ENCODE results near the gene RBM47.

Gene RBM47

DNA sequence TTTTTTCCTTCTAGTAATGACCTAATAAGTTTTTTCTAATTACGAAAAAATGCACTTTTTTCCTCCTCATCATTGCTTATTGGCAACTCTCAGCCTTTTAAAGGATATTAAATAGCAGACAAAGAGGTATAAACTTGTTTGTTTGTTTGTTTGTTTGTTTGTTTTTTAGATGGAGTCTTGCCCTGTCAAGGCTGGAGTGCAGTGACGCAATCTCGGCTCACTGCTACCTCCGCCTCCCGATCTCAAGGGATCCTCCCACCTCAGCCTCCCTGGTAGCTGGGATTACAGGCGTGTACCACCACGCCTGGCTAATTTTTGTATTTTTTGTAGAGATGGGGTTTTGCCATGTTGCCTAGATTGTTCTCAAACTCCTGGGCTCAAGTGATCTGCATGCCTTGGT lies 6.0 kb downstream of the RBM47 start:
- no peak for DNase-seq (ENCODE audit: low read depth in 2 of 2)

DNA sequence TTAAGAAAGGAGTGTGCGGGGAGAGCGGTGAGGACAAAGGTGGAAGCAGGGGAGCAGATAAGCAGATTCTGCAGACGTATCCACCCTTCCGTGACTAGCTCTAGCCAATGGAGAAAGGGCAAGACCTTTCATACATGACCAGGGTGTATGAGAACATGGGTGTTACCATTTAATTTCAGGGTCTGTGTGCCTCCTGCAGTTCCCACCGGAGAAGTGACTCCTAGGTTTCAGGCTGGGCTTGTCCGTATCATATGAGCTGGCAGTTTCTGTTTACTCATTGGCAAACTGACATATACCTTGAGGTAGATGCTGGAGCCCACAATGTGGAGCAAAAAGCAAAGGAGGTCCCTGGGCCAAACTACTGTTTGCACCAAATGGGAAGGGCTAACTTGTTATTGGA lies 6.8 kb downstream of the RBM47 start:
- DNase-seq (ENCODE audit: low read depth in 2 of 2), result no peak

DNA sequence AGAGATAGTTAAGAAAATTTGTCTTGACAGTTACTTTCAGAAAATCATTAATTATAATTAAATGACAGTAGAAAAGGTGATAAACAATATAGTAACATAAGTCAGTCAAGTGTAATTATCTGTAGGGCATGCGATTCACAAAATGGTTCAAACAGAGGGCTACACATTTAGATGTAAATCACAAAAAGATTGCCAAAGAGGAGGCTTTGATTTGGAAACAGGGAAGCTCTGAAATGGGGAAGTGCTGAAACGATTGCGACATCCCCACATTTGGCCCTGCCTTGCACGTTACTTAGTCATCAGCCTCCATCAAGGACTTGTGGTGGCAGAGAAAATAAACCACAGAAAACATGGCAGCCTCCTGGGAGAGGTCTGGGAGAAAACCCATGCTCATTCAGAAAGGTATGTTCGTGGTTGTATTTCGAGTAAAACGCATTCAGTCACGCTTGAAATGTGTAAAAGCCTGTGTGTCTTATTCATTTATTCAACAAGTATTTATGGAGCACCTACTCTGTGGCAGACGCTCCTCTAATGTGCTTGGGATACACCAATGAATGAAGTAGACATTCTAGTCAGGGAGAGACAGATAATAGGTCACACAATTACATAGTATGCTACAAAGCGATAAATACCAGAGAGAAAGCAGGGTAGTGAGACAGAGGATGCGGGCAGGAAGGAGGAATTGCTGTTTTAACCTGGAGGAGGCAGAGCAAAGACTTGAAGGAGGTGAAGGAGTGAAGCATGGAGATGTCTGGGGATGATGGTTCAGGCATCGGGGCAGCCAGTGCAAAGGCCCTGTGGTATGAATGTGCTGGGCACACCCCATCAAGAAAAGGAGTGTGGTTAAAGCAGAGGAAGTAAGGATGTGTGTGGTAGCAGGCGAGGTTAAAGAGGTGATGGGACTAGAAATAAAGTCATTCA lies 7.8 kb downstream of the RBM47 start:
- no peak for DNase-seq (ENCODE audit: low read depth in 2 of 2)

DNA sequence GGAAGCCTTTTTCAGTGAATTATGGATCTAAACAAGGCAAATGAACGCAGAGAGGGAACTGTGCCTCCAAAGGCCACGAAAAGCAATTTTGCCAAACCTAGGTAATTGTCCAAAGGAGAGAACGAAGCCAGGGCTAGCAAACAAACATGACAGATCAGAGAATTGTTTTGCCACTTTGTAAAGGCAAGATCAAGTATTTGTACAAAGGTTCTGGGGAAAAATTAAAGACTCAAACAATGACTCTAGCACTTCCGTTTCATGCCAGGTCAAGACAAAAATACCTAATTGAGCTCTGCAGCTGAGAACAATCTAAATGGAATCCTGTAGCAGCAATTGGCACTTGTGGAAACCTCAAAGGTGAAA lies 8.5 kb downstream of the RBM47 start:
- DNase-seq (ENCODE audit: low read depth in 2 of 2), result no peak

DNA sequence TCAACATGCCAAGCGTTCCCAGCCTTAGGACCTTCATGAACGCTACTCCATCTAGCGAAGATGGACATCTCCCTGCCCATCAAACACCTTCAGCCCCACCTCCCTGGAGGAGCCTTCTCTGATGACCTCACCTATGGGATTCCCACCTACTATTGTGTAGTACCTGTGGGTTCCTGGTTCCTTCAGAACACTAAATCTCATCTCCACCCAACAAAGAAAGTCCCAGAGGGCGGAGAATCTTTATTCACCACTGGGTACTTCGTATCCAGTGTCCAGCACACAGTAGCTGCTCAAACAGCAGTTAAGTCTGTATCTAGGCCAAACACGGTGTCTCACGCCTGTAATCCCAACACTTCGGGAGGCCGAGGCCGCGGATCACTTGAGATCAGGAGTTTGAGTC lies 10.1 kb downstream of the RBM47 start:
- no peak for DNase-seq (ENCODE audit: low read depth in 2 of 2)

DNA sequence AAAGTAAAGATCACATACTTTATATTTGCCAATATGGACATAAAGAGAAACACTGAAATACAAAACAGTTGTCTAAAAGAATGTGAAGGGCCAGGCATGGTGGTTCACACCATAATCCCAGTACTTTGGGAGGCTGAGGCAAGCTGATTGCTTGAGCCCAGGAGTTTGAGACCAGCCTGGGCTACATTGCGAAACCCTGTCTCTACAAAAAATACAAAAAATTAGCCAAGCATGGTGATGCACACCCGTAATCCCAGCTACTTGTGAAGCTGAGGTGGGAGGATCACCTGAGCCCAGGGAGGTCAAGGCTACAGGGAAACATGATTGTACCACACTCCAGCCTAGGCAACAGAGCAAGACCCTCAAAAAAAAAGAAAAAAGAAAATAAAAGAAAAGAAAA lies 11.8 kb downstream of the RBM47 start:
- no peak for DNase-seq (ENCODE audit: low read depth in 2 of 2)

DNA sequence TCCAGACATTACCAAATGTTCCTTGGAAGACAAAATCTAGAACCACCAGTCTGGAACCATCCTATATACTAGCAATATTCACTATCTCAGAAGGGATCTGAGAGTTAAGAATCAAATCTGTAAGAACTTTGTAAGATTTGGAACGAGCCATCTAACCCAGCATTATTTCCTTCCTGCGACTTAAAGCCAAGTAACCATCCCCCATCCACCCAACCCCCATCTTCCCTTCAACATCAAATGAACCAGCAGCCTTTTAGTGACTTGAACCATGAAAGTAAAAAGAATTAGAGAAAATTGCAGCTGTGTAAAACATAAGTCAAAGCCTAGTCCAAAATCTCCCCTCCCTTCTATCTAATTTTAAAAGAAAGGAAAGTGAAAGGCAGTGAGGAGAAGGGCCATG lies 15.6 kb downstream of the RBM47 start:
- DNase-seq (ENCODE audit: low read depth in 2 of 2), result no peak

DNA sequence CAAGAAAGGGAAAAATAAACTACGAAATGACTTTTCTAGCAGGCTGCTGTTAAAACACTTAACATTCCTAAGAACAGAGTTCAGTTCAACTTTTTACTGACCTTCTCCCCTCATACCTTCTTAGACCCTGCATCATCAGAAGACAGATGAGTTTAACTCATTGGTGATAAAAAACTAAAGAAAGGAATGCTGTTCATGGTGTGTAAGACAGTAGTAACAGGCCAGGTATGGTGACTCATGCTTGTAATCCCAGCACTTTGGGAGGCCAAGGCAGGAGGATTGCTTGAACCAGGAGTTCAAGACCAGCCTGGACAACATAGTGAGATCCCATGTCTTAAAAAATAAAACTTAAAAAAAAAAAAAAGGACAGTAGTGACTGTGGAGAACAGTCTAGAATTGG lies 16.2 kb downstream of the RBM47 start:
- no peak for DNase-seq (ENCODE audit: low read depth in 2 of 2)

DNA sequence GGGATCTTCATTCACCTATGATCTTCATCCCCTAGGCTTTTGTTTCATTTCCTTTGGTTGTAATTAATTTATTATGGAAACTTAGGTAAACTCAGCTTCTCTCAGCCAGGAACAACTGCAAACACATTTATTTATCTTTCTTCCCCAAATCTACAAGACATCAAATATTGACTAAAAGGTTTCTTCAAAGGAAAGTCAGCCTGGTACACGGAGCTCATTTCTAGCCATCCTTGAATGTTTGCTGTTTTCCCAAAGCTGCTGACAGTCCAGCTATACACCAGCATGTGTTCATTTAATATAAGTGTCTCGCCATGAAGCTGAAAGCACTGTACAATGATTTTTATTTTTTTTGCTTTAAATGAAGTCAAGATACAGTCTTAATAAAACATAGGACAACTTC lies 16.8 kb downstream of the RBM47 start:
- no peak for DNase-seq (ENCODE audit: low read depth in 2 of 2)

DNA sequence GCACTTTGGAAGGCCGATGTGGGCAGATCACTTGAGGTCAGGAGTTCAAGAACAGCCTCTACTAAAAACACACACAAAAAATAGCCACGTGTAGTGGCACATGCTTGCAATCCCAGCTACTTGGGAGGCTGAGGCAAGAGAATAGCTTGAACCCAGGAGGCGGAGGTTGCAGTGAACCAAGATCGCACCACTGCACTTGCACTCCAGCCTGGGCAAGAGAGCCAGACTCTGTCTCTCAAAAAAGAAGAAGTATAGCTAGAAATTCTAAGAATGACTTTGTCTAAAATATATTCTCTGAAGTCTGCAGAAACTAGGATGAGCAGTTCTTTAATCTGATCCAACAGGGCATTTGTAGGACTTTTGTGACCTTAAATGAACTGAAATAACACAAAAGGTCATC lies 17.4 kb downstream of the RBM47 start:
- DNase-seq (ENCODE audit: low read depth in 2 of 2), result no peak

DNA sequence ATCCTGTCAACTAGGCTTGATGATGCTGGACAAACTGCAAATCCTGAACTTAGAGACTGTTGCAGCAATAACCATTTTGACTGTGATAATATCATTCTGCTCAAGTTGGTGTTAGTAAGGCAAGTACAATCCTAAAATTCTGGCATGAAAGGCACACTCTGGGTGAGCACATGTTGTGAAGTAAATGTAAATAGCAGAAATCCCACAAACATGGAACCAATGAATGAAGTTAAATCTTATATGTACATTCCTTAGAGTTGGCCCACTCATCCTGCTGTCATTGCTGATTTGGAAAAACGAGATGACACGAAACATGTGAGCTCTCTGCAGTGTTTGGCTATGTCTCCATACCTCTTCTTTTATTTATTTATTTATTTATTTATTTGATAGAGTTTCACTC lies 21.0 kb downstream of the RBM47 start:
- DNase-seq (ENCODE audit: low read depth in 2 of 2), result no peak

DNA sequence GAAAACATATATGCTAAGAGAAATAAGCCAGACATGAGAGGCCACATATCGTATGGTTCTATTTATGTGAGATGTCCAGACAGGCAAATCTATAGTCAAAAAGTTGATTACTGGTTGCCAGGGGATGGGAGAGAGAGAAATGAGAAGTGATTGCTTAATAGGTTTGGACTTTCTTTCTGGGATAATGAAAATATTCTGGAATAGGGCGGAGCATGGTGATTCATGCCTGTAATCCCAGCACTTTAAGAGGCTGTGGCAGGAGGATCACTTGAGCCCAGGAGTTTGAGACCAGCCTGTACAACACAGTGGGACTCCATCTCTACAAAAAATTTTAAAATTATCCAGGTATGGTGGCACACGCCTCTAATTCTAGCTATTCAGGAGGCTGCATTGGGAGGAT lies 22.4 kb downstream of the RBM47 start:
- no peak for DNase-seq (ENCODE audit: low read depth in 2 of 2)

DNA sequence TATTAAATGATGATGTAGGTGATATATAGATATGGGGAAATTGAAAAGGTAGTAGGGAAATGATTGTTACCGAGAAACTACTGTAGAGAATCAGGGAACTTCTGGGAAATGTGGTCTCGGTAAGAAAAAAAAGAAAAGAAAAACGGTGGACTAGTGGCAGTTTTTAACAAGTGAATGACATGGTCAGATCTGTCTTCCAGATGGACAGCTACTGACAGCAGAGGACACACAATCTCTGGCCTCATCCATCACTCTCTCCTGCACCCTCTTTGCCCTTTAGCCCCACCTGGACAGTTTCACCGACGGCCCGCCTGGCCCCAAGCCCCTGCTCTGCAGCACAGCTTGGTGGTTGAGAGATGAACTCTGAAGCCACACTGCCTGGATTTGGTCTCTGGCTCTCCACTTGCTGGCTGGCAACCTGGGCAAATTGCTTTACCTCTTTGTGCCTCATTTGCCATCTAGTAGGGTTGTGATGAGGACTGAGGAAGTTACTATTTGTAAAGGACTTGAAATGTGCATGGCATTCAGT lies 23.4 kb downstream of the RBM47 start:
- no peak for DNase-seq (ENCODE audit: low read depth in 2 of 2)

DNA sequence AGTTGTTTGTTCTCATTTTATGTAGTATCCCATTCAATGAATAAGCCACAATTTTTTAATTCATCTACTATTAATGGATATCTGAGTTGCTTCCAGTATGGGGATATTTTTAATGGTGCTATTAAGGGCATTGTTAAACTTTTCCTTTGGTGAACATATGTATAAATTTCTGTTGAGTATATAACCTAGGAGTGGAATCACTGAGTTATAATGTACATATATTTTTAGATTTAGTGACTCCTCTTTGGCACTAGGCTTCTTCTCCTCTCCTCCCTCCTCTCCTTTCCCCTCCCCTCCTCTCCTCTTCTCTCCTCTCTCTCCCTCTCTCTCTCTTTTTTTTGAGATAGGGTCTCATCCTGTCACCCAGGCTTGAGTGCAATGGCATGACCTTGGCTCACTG lies 26.4 kb downstream of the RBM47 start:
- DNase-seq (ENCODE audit: low read depth in 2 of 2), result no peak

DNA sequence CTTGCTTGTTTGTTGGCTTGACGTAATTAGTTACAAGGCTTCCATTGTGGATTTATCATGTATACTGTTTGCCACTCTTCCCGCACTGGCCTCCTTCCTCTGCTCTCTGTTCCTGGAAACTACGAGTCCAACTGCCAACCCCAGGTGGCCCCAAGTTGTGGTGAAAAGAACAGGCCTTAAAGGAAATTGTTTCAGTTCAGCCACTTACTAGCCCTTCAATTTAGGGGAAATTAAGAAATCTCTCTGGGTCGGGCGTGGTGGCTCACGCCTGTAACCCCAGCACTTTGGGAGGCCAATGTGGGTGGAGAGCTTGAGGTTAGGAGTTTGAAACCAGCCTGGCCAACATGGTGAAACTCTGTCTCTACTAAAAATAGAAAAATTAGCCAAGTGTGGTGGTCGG lies 28.0 kb downstream of the RBM47 start:
- DNase-seq (ENCODE audit: low read depth in 2 of 2), result no peak

DNA sequence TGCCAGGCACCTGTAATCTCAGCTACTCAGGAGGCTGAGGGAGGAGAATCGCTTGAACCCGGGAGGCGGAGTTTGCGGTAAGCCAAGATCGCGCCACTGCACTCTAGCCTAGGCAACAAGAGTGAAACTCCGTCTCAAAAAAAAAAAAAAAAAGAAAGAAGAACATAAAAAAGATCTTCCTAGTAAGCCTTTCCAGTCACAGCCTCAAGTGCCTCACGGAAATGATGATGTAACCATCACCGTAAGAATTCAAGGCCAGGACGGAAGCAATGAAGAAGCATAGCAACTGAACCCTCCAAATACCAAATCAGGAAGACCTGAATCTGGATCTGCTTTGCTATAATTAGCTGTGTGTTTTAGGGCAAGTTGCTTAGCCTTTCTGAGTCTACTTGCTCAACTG lies 28.8 kb downstream of the RBM47 start:
- DNase-seq (ENCODE audit: low read depth in 2 of 2), result no peak

DNA sequence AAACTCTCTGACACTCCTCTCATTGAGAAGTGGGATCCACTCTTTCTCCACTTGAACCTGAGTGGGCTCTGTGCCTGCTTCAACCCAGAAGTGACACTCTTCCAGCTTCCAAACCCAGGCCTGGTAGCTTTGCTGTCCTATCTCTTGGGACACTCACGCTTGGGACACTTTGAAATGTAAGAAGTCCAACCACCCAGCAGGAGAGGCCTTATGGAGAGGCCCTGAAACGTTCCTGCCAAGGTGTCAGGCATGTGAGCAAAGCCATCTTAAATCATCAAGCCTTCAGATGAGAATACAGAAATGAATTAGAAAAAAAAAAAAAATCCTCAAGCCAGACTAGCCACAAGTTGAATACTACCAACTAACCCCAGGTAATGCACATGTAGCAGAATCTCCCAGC lies 30.2 kb downstream of the RBM47 start:
- no peak for DNase-seq (ENCODE audit: low read depth in 2 of 2)

DNA sequence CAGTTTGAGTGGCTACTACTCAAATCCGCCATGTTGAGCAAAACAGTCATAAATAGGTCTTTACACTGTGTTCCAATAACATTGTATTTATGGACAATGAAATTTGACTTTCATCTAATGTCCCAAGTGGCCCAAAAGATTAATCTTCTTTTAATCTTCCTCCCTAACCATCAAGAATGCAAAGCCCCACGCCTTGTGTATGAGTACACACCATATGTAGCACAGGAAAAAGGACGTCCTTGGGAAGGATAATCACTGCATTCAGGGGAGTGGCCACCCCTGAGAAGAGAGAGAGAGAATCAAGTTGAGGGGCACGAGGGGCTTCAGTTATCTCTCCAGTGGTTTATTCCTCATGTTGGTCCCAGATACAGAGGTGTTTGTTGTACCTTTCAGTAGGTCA lies 33.1 kb downstream of the RBM47 start:
- no peak for DNase-seq (ENCODE audit: low read depth in 2 of 2)

DNA sequence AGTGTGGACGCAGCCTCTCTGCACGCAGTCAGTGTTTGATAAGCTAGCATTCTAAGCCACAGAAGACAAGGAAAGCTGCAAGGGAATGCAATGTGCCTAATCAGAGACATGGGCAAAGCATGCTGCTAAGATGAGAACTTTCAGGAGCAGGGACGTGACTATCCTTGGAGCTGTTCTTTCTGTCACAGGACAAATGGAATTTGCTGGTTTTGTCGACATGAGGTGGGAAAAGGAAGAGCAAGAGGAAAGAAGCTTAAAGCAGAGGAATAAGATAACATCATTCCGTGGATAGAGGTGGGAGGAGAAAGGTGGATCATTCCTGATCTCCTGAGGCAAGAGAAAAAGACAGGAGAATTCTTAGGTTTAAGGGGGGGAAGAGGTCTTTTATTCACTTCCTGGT lies 33.7 kb downstream of the RBM47 start:
- DNase-seq (ENCODE audit: low read depth in 2 of 2), result no peak

DNA sequence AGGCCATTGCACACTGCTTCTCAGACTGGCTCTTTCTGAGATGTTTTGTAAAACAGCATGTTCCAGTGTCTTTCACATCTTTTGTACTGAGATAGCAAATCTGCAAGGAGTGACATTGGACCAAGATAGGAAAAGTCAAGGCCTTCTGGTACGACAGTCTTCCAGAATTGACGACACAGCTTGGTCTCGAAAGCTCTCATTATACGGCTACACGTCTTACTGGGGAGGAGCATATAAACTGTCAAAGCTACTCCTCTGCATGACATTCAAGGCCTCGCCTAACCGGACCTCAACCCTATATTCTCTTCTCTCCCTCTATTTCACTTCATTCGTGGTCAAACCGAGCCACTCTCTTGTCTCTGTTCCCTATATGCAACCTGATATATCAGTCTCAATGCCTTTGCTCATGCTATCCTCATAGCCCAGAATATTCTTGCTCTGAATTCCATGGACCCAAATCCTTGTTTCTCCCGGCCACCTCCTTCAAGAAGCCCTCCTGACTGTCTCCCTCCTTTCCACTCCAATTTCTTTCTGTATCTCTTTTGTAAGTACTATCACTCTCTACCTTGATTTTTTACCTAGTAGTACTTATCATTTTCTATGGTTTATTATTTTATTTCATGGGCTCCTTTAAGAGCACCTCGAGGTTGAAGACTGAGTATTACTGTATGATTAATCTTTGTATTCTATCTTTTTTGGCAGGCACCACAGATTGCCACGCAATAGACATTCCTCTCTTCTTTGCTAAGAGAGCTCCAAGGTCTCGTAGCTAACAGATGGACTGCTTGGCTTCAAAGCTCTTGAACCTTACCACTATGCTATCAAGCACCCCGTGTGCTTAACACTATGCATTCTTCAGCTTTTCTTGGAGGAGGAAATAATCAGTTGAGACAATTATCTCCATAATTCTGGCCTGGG lies 35.1 kb downstream of the RBM47 start:
- DNase-seq (ENCODE audit: low read depth in 2 of 2), result no peak

DNA sequence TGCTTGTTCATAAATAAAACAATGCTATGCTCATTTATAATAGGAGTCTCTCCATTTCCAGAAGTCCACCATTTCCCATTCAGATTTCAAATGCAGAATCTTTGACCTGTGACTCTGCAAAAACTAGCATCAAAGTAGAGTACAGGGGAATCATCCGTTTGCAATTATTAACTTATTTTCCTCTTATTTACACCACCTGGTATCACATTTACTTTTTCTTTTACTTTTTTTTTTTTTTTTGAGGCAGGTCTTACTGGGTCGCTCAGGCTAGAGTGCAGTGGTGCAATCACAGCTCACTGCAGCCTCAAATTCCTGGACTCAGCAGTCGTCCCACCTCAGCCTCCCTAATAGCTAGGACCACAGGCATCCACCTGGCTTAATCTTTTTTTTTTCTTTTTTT lies 37.6 kb downstream of the RBM47 start:
- no peak for DNase-seq (ENCODE audit: low read depth in 2 of 2)

DNA sequence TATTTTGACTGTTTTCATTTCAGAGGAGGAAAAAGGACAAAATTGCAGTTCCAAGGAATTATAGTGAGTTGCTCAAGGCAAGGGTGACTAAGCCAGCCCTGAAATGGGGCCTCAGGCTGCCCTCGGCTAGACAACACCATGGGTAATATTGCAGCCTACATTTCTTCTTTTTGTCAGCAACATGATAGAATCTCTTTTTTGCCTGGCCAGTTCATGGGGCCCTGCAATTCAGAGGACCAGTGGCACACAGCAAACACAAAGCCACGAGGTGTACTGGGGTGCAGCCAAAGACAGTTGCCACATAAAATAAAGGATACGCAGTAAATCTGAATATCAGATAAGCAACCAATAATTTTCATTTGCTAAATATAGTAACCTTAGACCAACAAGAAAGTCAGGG lies 41.8 kb downstream of the RBM47 start:
- DNase-seq (ENCODE audit: low read depth in 2 of 2), result no peak

DNA sequence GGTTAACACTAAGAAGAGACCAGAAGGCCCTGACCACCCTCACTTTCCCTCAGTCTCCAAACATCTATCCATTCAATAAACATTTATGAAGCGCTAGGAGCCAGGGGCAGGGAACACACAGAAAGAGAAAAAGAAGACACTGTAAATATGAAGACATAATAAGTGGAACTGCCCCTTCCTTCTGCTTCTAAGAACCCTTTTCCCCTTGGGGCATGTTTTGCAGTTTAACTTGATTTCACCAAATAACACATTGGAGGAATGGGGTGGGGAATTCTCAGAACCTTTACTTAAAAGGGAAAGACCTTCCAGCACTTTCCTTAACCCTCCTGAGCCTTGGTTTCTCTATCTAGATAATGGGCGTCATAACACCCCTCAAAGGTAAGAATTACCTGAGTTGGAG lies 42.3 kb downstream of the RBM47 start:
- DNase-seq (ENCODE audit: low read depth in 2 of 2), result no peak

All from stimulated activated CD4-positive, alpha-beta T cell treated with anti-CD3 and anti-CD28 coated beads, Interleukin-1b, Interleukin-23, amount 100 ng/mL, for 4 hours (primary cell).